Stimulated activated CD4-positive, alpha-beta T cell treated with anti-CD3 and anti-CD28 coated beads, Interleukin-2, amount 100 ng/mL, for 24 hours (primary cell): Measurements from ENCODE around the gene FXYD5.

ENCODE experiments used
- DNase-seq, 2 donors: peaks; one replicate each; pipeline ENCODE4 v3.0.0-alpha.2; 2020

Gene FXYD5

GRCh38 chr19:35157431-35157830, 2.9 kb downstream of the FXYD5 start:
- no peak for DNase-seq

GRCh38 chr19:35159606-35160005, 5.1 kb downstream of the FXYD5 start:
- DNase-seq = no peak

GRCh38 chr19:35160629-35161433, 6.3 kb downstream of the FXYD5 start:
- DNase-seq = no peak

GRCh38 chr19:35161434-35161743, 6.9 kb downstream of the FXYD5 start:
- DNase-seq = no peak

GRCh38 chr19:35162471-35163326, 8.2 kb downstream of the FXYD5 start:
- no peak for DNase-seq

- DNase-seq = no peak
Observed at GRCh38 chr19:35164418-35164817, 9.9 kb downstream of the FXYD5 start.

- no peak for DNase-seq
Observed at GRCh38 chr19:35165200-35166058, 10.9 kb downstream of the FXYD5 start.

GRCh38 chr19:35166100-35167063, 11.8 kb downstream of the FXYD5 start:
- no peak for DNase-seq

GRCh38 chr19:35167251-35168119, 12.9 kb downstream of the FXYD5 start:
- no peak for DNase-seq

GRCh38 chr19:35168196-35168595, 13.7 kb downstream of the FXYD5 start:
- DNase-seq = no peak

GRCh38 chr19:35169221-35169995, 14.9 kb downstream of the FXYD5 start:
- no peak for DNase-seq

GRCh38 chr19:35170359-35171061, 16.0 kb downstream of the FXYD5 start:
- DNase-seq = peak in 1 of 2 donors; percentile 8

GRCh38 chr19:35171730-35172129, 17.2 kb downstream of the FXYD5 start:
- no peak for DNase-seq

GRCh38 chr19:35174226-35174625, 19.7 kb downstream of the FXYD5 start:
- DNase-seq = no peak

GRCh38 chr19:35176181-35176570, 21.6 kb downstream of the FXYD5 start:
- DNase-seq = no peak

GRCh38 chr19:35177377-35178274, 23.1 kb downstream of the FXYD5 start:
- DNase-seq = no peak

- no peak for DNase-seq
Observed at GRCh38 chr19:35178701-35179100, 24.2 kb downstream of the FXYD5 start.

GRCh38 chr19:35179830-35180229, 25.3 kb downstream of the FXYD5 start:
- no peak for DNase-seq
